Upper lobe of left lung (tissue), 6 donors: ENCODE results near the gene SPATA21. TPM values are rescaled to one million over a fixed set of nuclear protein-coding genes. Genes with fewer than 3 reads are reported as not detected.

Experiments
- ATAC-seq, 2 donors: fragments of 200-7000 bp; cut with Tn5 transposase; one replicate each; pipeline ENCODE4 v1.9.1; 2022; ENCODE audit warnings: mild to moderate bottlenecking in 2 of 2, moderate library complexity in 2 of 2; ENCODE audit not compliant: low FRiP score in 2 of 2
- DNase-seq, 2 donors: peaks; one replicate each; pipeline ENCODE4 v3.0.0-alpha.2; 2019 to 2020
- H3K27ac ChIP-seq, 4 donors: fragments of 200-600 bp; sonication (generic); one replicate each; pipeline ENCODE4 v1.5.1; 2016 to 2019
- H3K27me3 ChIP-seq, 4 donors: fragments of 200-600 bp; sonication (generic); one replicate each; pipeline ENCODE4 v1.5.1; 2017 to 2019
- H3K36me3 ChIP-seq, 4 donors: fragments of 200-600 bp; sonication (generic); one replicate each; pipeline ENCODE4 v1.5.1; 2016 to 2019
- H3K4me1 ChIP-seq, 4 donors: fragments of 200-600 bp; sonication (generic); one replicate each; pipeline ENCODE4 v1.5.1; 2018 to 2019
- H3K4me3 ChIP-seq, 4 donors: fragments of 200-600 bp; sonication (generic); one replicate each; pipeline ENCODE4 v1.5.1; 2017 to 2019; ENCODE audit warnings: mild to moderate bottlenecking in 2 of 4, moderate library complexity in 1 of 4
- H3K9me3 ChIP-seq, 4 donors: fragments of 200-600 bp; sonication (generic); one replicate each; pipeline ENCODE4 v1.5.1; 2018 to 2019
- CTCF ChIP-seq, 6 experiments: fragments of 450-650 bp in 4 of 6; fragments of 200-600 bp in 2 of 6; sonication (generic) in 2 of 6; IDR thresholded peaks; one replicate each; pipeline ENCODE4 v1.5.1; 2016 to 2019; ENCODE audit warnings: antibody characterized with exemption in 6 of 6
- EP300 ChIP-seq, 4 donors: sonication (generic); formaldehyde crosslinking; IDR thresholded peaks; one replicate each; pipeline ENCODE4 v1.5.1; 2017; ENCODE audit warnings: antibody characterized with exemption in 4 of 4, control low read depth in 2 of 4
- POLR2A ChIP-seq, 4 donors: fragments of 450-650 bp; IDR thresholded peaks; one replicate each; pipeline ENCODE4 v1.5.1; 2016 to 2017; ENCODE audit warnings: antibody characterized with exemption in 4 of 4, mild to moderate bottlenecking in 2 of 4
- POLR2AphosphoS5 ChIP-seq, 2 donors: sonication (generic); formaldehyde crosslinking; IDR thresholded peaks; one replicate each; pipeline ENCODE4 v1.5.1; 2017; ENCODE audit warnings: antibody characterized with exemption in 2 of 2
- WGBS, 2 donors: methylation state at CpG; one replicate each; pipeline ENCODE4 v1.1.5; 2017 to 2018; 5-methylcytosine and 5-hydroxymethylcytosine counted together
- total RNA-seq, 6 donors: library from RNA; depleted of rRNA in 4 of 6; stranded (reverse); fragments of >200 nt in 4 of 6; gene quantifications; one replicate each; pipeline versions ENCODE4 v1.1.0 to v1.2.1, GENCODE V29; 2016 to 2021
- donor health status: DM: no; HTN: no; CAD: no; lungs with moderate emphysema.
- donor health status: DM: no; HTN: yes; CAD: no; lungs with severe emphysema.

Gene SPATA21
- total RNA-seq, 6 donors from 2014 or later: not detected

GRCh38 chr1:16393570-16394521 is 43.4 kb downstream of the SPATA21 start:
- ATAC-seq: no peak
- H3K4me1 ChIP-seq: peaks cover 31 to 57% (median 40%) of the 10 kb centered on the region in 4 donors
- no peak for TF ChIP-seq CTCF (IDR thresholded peaks at IDR 0.05)
- no peak for TF ChIP-seq POLR2AphosphoS5 (IDR thresholded peaks at IDR 0.05)
- no peak for TF ChIP-seq POLR2A (IDR thresholded peaks at IDR 0.05)
- TF ChIP-seq EP300 (IDR thresholded peaks at IDR 0.05): no peak
- H3K4me3 ChIP-seq: no peak overlapping the region
- H3K9me3 ChIP-seq: no peaks in the 10 kb centered on the region
- H3K27me3 ChIP-seq: no peaks in the 10 kb centered on the region
- WGBS, 2 donors: 84 to 92% methylated on average over 10 of the region's 10 CpGs
- no peak for DNase-seq
- H3K27ac ChIP-seq: peak overlapping the region in 3 of 4 donors; percentile 11 to 49 (median 26)
- peaks cover 15 to 57% (median 42%) of the 10 kb centered on the region in 4 donors for H3K36me3 ChIP-seq

GRCh38 chr1:16392740-16393569 is 44.3 kb downstream of the SPATA21 start:
- TF ChIP-seq POLR2AphosphoS5 (IDR thresholded peaks at IDR 0.05): no peak
- no peak for TF ChIP-seq POLR2A (IDR thresholded peaks at IDR 0.05)
- no peak for TF ChIP-seq EP300 (IDR thresholded peaks at IDR 0.05)
- no peak for TF ChIP-seq CTCF (IDR thresholded peaks at IDR 0.05)
- H3K36me3 ChIP-seq: peaks cover 15 to 48% (median 38%) of the 10 kb centered on the region in 4 donors
- 75 to 81% methylated on average over 19 to 21 of the region's 21 CpGs for WGBS, 2 donors
- H3K9me3 ChIP-seq: no peaks in the 10 kb centered on the region
- H3K27me3 ChIP-seq: no peaks in the 10 kb centered on the region
- ATAC-seq (peak in 1 of 2 donors; percentile 50), DNase-seq (peak in 1 of 2 donors; percentile 82)
- peaks cover 33 to 59% (median 43%) of the 10 kb centered on the region in 4 donors for H3K4me1 ChIP-seq
- peak overlapping the region in 3 of 4 donors; percentile 11 to 49 (median 26) for H3K27ac ChIP-seq
- H3K4me3 ChIP-seq: no peak overlapping the region

GRCh38 chr1:16391411-16391810 is 45.8 kb downstream of the SPATA21 start:
- Histone ChIP-seq H3K27ac (peak overlapping the region in 2 of 4 donors; percentile 21 to 49), H3K27me3 (no peaks in the 10 kb centered on the region), H3K4me3 (no peak overlapping the region), H3K4me1 (peaks cover 46 to 67% (median 55%) of the 10 kb centered on the region in 4 donors), H3K9me3 (no peaks in the 10 kb centered on the region), H3K36me3 (peaks cover 12 to 32% (median 29%) of the 10 kb centered on the region in 4 donors)
- TF ChIP-seq POLR2AphosphoS5 (IDR thresholded peaks at IDR 0.05): no peak
- no peak for TF ChIP-seq EP300 (IDR thresholded peaks at IDR 0.05)
- no peak for TF ChIP-seq POLR2A (IDR thresholded peaks at IDR 0.05)
- no peak for TF ChIP-seq CTCF (IDR thresholded peaks at IDR 0.05)
- WGBS, 2 donors: 50 to 62% methylated on average over 3 of the region's 3 CpGs
- ATAC-seq (no peak), DNase-seq (no peak)

GRCh38 chr1:16387201-16388188 is 49.7 kb downstream of the SPATA21 start:
- peaks cover 52 to 71% (median 57%) of the 10 kb centered on the region in 4 donors for H3K4me1 ChIP-seq

More at GRCh38 chr1:16387201-16388188, 49.7 kb downstream of the SPATA21 start:
- Histone ChIP-seq H3K4me3 (peak overlapping the region in 3 of 4 donors; percentile 20 to 31 (median 25)), H3K9me3 (no peaks in the 10 kb centered on the region), H3K36me3 (peaks cover 0 to 3% (median 0%) of the 10 kb centered on the region in 4 donors), H3K27me3 (no peaks in the 10 kb centered on the region), H3K27ac (peak overlapping the region; percentile 13 to 72 (median 59))
- WGBS, 2 donors: 44 to 50% methylated on average over 12 to 14 of the region's 14 CpGs
- no peak for TF ChIP-seq EP300 (IDR thresholded peaks at IDR 0.05)
- TF ChIP-seq POLR2AphosphoS5 (IDR thresholded peaks at IDR 0.05): peak in 1 of 2 donors; percentile 18
- DNase-seq (peak in 1 of 2 donors; percentile 70), ATAC-seq (peak; percentile 68 to 73)
